ENCODE data around the gene BACH2. TPM values are rescaled to one million over a fixed set of nuclear protein-coding genes. Genes with fewer than 3 reads are reported as not detected.

BACH2 gene
- total and polyA plus RNA-seq, 2 of the 4 experiments (the other 2 are of a cell fraction), result 1.3 to 1.4 TPM

DNA sequence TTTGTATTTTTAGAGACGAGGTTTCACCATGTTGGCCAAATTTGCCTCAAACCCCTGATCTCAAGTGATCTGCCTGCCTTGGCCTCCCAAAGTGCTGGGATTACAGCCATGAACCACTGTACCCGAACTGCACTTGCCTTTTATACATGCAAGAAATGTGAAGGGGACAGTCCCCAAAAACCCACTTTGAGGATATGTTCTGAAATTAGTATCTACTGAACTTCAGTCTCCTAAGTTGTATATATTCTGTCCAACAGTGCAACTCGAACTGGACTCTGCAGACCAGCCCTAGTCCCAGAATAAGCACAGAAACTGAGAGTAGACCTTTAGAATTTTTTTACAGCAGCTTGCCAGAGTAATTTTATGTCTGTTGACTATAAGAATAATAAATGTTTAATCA, 28.5 kb downstream of the BACH2 start:
- dilution Hi-C loops (cut with HindIII; ENCODE audit: low sequenced_read_pairs, unreplicated experiment), result no loop called here
- no peak overlapping the region for H2BK20ac ChIP-seq (ENCODE audit: low read depth, low read length)
- no peaks in the 10 kb centered on the region; the same call in 1 of the 2 replicates for H3K27me3 ChIP-seq (ENCODE audit: control insufficient read depth, insufficient read depth, low read length)

More for the DNA sequence above, 28.5 kb downstream of the BACH2 start:
- no peak overlapping the region for H4K91ac ChIP-seq (ENCODE audit: insufficient read depth, low read depth, low read length)
- H3K9me1 ChIP-seq (ENCODE audit: insufficient read depth, low read length), result peaks cover 3% of the 10 kb centered on the region; the same call in 1 of the 2 replicates
- no peak overlapping the region for H3K4me2 ChIP-seq (ENCODE audit: low read depth, low read length)
- no peak overlapping the region for H2AK5ac ChIP-seq (ENCODE audit: low read depth, low read length)
- H4K8ac ChIP-seq (ENCODE audit: low read depth in 2 of 2, low read length in 2 of 2), result no peak overlapping the region
- H3K4me1 ChIP-seq (ENCODE audit: control insufficient read depth, insufficient read depth, low read length), result peaks cover 3% of the 10 kb centered on the region
- no peak overlapping the region for H3K4ac ChIP-seq (ENCODE audit: low read depth, low read length)
- intact Hi-C loops (cut with micrococcal nuclease), result no loop called here
- in situ Hi-C loops (cut with MboI; ENCODE audit: low sequenced_read_pairs), result no loop called here
- H2BK15ac ChIP-seq (ENCODE audit: low read depth, low read length), result no peak overlapping the region
- WGBS, 2 experiments (ENCODE audit: extremely low coverage in 2 of 2, insufficient read length in 1 of 2), result no CpG with 5 or more reads among the region's 3 CpGs
- DNase-seq (no peak), ATAC-seq (ENCODE audit: low read depth) (no peak)
- no peak overlapping the region for H3K18ac ChIP-seq (ENCODE audit: low read depth, low read length)
- no TSS peak for BruUV-seq (replicated peaks)
- no peak overlapping the region for H2BK120ac ChIP-seq (ENCODE audit: low read depth, low read length)
- no peak overlapping the region for H3K56ac ChIP-seq (ENCODE audit: extremely low read depth, insufficient read depth, low read length)
- H2BK5ac ChIP-seq (ENCODE audit: low read depth, low read length, poor library complexity, severe bottlenecking), result no peak overlapping the region
- no peak overlapping the region for H3K27ac ChIP-seq (ENCODE audit: insufficient read depth, low read length)
- no peak overlapping the region for H3K9ac ChIP-seq (ENCODE audit: low read depth, low read length)
- peaks cover 2% of the 10 kb centered on the region; the same call in 1 of the 2 replicates for H3K9me3 ChIP-seq (ENCODE audit: control insufficient read depth, insufficient read depth, low read length)
- no peaks in the 10 kb centered on the region for H3K79me1 ChIP-seq (ENCODE audit: low read depth in 1 of 2, low read length in 2 of 2)
- H3K23ac ChIP-seq (ENCODE audit: low read depth, low read length), result no peak overlapping the region
- H3K14ac ChIP-seq (replicated peaks; ENCODE audit: low read depth, low read length), result no peak overlapping the region
- H2AK9ac ChIP-seq (replicated peaks; ENCODE audit: low read depth, low read length, poor library complexity), result no peak overlapping the region
- no peak overlapping the region for H3K4me3 ChIP-seq (ENCODE audit: insufficient read depth, low read depth, low read length)
- ChIA-PET POLR2A (ENCODE audit: unreplicated experiment) (no interaction called here), CTCF (no interaction called here)
- H3K36me3 ChIP-seq (ENCODE audit: control insufficient read depth, insufficient read depth, low read length), result no peaks in the 10 kb centered on the region
- H2AFZ ChIP-seq (replicated peaks; ENCODE audit: low read length, poor library complexity), result no peak overlapping the region
- no peaks in the 10 kb centered on the region for H4K20me1 ChIP-seq (ENCODE audit: insufficient read depth, low read length)
- no peak for TF ChIP-seq MXI1 (IDR thresholded peaks at IDR 0.05; ENCODE audit: borderline replicate concordance, low read depth, low read length)
- no peak for TF ChIP-seq ELK1 (IDR thresholded peaks at IDR 0.05; ENCODE audit: borderline replicate concordance, low read depth, low read length)
- no peak for TF ChIP-seq BHLHE40 (IDR thresholded peaks at IDR 0.05; ENCODE audit: low read depth, low read length)
- TF ChIP-seq RCOR1 (IDR thresholded peaks at IDR 0.05; ENCODE audit: insufficient replicate concordance, low read length), result no peak
- TF ChIP-seq CHD1 (IDR thresholded peaks at IDR 0.05; ENCODE audit: low read depth, low read length), result no peak
- no peak for TF ChIP-seq FOS (IDR thresholded peaks at IDR 0.05; ENCODE audit: low read depth, low read length)
- no peak for TF ChIP-seq MAZ (IDR thresholded peaks at IDR 0.05; ENCODE audit: borderline replicate concordance, low read depth, low read length)
- TF ChIP-seq RFX5 (IDR thresholded peaks at IDR 0.05; ENCODE audit: low read depth, low read length), result no peak
- TF ChIP-seq SMC3 (IDR thresholded peaks at IDR 0.05; ENCODE audit: low read depth, low read length), result no peak
- TF ChIP-seq CEBPB (IDR thresholded peaks at IDR 0.05; ENCODE audit: low read depth, low read length), result no peak
- TF ChIP-seq NFE2L2 (IDR thresholded peaks at IDR 0.05; ENCODE audit: low read depth, low read length), result no peak
- TF ChIP-seq POLR2A (IDR thresholded peaks at IDR 0.05; ENCODE audit: low read depth, low read length), result no peak
- TF ChIP-seq, protein P1, sequence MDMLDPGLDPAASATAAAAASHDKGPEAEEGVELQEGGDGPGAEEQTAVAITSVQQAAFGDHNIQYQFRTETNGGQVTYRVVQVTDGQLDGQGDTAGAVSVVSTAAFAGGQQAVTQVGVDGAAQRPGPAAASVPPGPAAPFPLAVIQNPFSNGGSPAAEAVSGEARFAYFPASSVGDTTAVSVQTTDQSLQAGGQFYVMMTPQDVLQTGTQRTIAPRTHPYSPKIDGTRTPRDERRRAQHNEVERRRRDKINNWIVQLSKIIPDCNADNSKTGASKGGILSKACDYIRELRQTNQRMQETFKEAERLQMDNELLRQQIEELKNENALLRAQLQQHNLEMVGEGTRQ (IDR thresholded peaks at IDR 0.05; ENCODE audit: low read depth, low read length), result no peak
- no peak overlapping the region for H4K5ac ChIP-seq (ENCODE audit: low read depth, low read length)
